HG03175 (cell line): ENCODE measurements around the gene PROC.
"Not testable (repeated sequence)": the region's sequence is repeated elsewhere in the genome, so short reads cannot be mapped to it uniquely, and the experiment has no call there.

Source experiments
- ATAC-seq: cut with Tn5 transposase; IDR thresholded peaks from one replicate; pipeline ENCODE4 v1.9.1; 2021; ENCODE audit warnings: mild to moderate bottlenecking, moderate library complexity; ENCODE audit not compliant: unreplicated experiment

The PROC gene

GRCh38 chr2:127425540-127426490 lies 7.6 kb downstream of the PROC start:
- no peak for ATAC-seq

- no peak for ATAC-seq
Observed at GRCh38 chr2:127426501-127427354, 8.5 kb downstream of the PROC start.

GRCh38 chr2:127427376-127428056 lies 9.3 kb downstream of the PROC start:
- no peak for ATAC-seq

GRCh38 chr2:127428057-127428814 lies 10.0 kb downstream of the PROC start:
- no peak for ATAC-seq

GRCh38 chr2:127428815-127429109 lies 10.5 kb downstream of the PROC start:
- no peak for ATAC-seq

- no peak for ATAC-seq
Observed at GRCh38 chr2:127429291-127429690, 11.1 kb downstream of the PROC start.

- ATAC-seq, result no peak
Observed at GRCh38 chr2:127429844-127430425, 11.7 kb downstream of the PROC start.

- no peak for ATAC-seq
Observed at GRCh38 chr2:127431408-127432023, 13.3 kb downstream of the PROC start.

GRCh38 chr2:127434515-127434914 lies 16.3 kb downstream of the PROC start:
- ATAC-seq, result no peak

- no peak for ATAC-seq
Observed at GRCh38 chr2:127437056-127437455, 18.8 kb downstream of the PROC start.

- no peak for ATAC-seq
Observed at GRCh38 chr2:127437781-127438726, 19.8 kb downstream of the PROC start.

GRCh38 chr2:127439343-127439742 lies 21.1 kb downstream of the PROC start:
- no peak for ATAC-seq

- no peak for ATAC-seq
Observed at GRCh38 chr2:127448526-127448925, 30.3 kb downstream of the PROC start.

- no peak for ATAC-seq
Observed at GRCh38 chr2:127449414-127449813, 31.2 kb downstream of the PROC start.

- no peak for ATAC-seq
Observed at GRCh38 chr2:127449898-127450297, 31.7 kb downstream of the PROC start.

GRCh38 chr2:127451981-127452380 lies 33.8 kb downstream of the PROC start:
- no peak for ATAC-seq

GRCh38 chr2:127452423-127452822 lies 34.2 kb downstream of the PROC start:
- not testable (repeated sequence) for ATAC-seq

GRCh38 chr2:127453013-127453391 lies 34.8 kb downstream of the PROC start:
- ATAC-seq, result no peak
